ENCODE data around the gene CRYGC. TPM values are rescaled to one million over a fixed set of nuclear protein-coding genes. Genes with fewer than 3 reads are reported as not detected.

Gene CRYGC
- total RNA-seq, result not detected

DNA sequence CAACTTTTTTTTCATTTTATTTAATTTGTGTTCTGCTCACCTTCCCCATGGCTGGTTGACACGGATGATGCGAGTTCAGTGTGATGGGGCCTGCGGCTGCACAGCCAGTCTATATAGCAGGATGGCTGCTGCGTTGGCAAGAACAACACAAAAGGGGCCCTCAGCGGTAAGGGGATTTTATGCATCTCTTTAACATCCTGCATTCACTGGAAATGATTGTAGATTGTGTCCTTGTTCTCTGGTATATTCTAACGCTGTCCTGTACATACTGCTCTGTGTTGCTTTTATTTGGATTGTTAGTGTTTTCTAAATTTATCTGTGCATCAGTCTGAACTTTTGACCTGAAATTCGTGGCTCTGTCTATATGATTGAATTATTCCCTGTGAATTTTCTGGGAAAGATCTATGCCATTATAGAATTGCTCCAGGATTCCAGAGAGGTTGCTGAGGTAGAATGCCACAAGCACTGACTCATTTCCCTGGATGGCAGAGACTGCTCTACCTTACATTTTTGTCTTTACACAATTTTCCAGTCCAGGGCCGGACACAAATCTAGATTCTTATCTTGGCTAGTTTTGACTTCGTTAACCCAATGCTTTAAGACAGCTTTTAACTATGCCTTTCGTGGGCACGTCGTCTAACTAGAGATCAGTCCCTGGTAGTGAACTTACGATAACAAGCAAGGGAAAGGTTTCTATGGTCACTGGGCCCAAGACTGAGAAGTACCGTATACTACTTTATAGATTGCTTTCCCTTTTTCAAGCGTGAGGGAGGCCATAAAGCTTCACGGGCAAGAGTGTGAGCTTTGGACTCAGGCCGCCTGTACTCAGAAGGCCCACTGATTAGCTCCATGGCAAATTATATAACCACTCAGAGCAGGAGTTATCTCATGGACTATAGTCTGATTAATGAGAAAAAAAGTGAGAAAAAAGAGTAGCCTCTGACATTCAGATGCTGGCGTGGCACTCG lies at the start of gene CRYGC:
Gene CRYGC, minus strand, starts transcription at position 85 of the 968 bp plus-strand sequence. Its CDS starts 36 bp downstream, at position 49.
- Histone ChIP-seq H3K9me3 (ENCODE audit: control insufficient read depth in 3 of 3, low read length in 3 of 3) (no peaks in the 10 kb centered on the region), H3K9ac (ENCODE audit: low read depth in 1 of 3, low read length in 3 of 3) (no peak within 1 kb of the TSS), H3K36me3 (ENCODE audit: control insufficient read depth in 3 of 3, insufficient read depth in 3 of 3, low read length in 3 of 3) (no peaks in the 10 kb centered on the region), H3K4me1 (ENCODE audit: control insufficient read depth in 3 of 3, insufficient read depth in 3 of 3, low read length in 3 of 3) (no peaks in the 10 kb centered on the region), H3K4me3 (ENCODE audit: low read length in 3 of 3) (no peak within 1 kb of the TSS), H3K27me3 (ENCODE audit: control insufficient read depth in 3 of 3, insufficient read depth in 3 of 3, low read length in 3 of 3) (peaks cover 0 to 2% (median under 1%) of the 10 kb centered on the region in 3 donors), H3K27ac (ENCODE audit: low read depth, low read length) (no peak within 1 kb of the TSS)

- Histone ChIP-seq H3K9me3 (ENCODE audit: control insufficient read depth in 3 of 3, low read length in 3 of 3) (no peaks in the 10 kb centered on the region), H3K4me1 (ENCODE audit: control insufficient read depth in 3 of 3, insufficient read depth in 3 of 3, low read length in 3 of 3) (no peaks in the 10 kb centered on the region), H3K27ac (ENCODE audit: low read depth, low read length) (no peak overlapping the region), H3K4me3 (ENCODE audit: low read length in 3 of 3) (no peak overlapping the region), H3K27me3 (ENCODE audit: control insufficient read depth in 3 of 3, insufficient read depth in 3 of 3, low read length in 3 of 3) (peaks cover 0 to 4% (median 0%) of the 10 kb centered on the region in 3 donors), H3K36me3 (ENCODE audit: control insufficient read depth in 3 of 3, insufficient read depth in 3 of 3, low read length in 3 of 3) (no peaks in the 10 kb centered on the region), H3K9ac (ENCODE audit: low read depth in 1 of 3, low read length in 3 of 3) (no peak overlapping the region)
Observed at GRCh38 chr2:208179028-208179609, 49.5 kb upstream of the CRYGC start.

DNA sequence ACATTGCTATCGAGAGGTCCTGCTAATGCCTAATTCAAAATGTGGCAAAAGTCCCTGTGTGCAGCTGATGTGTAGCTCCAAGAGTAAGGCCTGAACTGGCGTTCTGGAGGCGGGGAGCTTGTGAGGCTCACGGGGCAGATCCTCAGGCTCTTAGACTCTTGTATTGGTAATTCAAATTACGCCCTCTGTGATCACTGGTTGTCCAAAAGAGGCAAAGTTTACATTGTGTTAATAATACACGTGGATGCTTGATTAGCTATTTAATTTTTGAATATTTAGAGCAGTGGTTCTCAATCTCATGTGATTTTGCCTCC lies 46.2 kb upstream of the CRYGC start:
- H3K9ac ChIP-seq (ENCODE audit: low read depth in 1 of 3, low read length in 3 of 3), result peak overlapping the region in 1 of 3 donors; percentile 12
- H3K27ac ChIP-seq (ENCODE audit: low read depth, low read length), result no peak overlapping the region
- no peaks in the 10 kb centered on the region for H3K36me3 ChIP-seq (ENCODE audit: control insufficient read depth in 3 of 3, insufficient read depth in 3 of 3, low read length in 3 of 3)
- H3K27me3 ChIP-seq (ENCODE audit: control insufficient read depth in 3 of 3, insufficient read depth in 3 of 3, low read length in 3 of 3), result no peaks in the 10 kb centered on the region
- H3K4me3 ChIP-seq (ENCODE audit: low read length in 3 of 3), result no peak overlapping the region
- no peaks in the 10 kb centered on the region for H3K4me1 ChIP-seq (ENCODE audit: control insufficient read depth in 3 of 3, insufficient read depth in 3 of 3, low read length in 3 of 3)
- no peaks in the 10 kb centered on the region for H3K9me3 ChIP-seq (ENCODE audit: control insufficient read depth in 3 of 3, low read length in 3 of 3)

DNA sequence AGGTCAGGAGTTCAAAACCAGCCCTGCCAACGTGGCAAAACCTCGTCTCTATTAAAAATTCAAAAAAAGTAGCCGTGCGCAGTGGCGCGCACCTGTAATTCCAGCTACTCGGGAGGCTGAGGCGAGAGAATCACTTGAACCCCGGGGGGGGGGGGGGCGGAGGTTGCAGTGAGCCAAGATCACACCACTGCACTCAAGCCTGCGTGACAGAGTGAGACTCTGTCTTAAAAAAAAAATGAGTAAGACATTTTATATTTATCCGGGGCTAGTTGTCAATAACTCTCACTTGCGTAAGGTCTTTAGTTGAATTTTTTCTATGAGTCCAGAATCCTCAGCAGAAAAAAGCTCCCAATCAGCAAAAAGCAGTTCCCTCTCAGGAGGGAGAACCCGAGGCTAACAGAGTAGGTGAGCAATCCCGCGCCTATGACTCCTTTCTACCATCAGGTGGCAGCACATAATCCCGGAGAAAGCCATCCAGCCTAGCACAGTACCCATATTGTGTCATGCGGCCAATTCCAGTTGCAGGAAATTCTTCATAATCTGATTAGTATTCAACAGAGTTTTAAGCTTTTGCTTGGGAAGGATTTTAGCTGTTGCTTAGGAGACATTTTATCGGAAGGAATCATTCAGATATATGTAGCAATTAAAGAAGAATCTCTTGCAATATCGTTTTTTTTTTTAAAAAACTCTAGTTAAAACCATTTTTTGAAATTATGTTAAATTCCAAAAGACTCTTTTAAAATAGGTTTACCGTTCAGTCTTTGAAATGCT lies 45.6 kb upstream of the CRYGC start:
- H3K4me1 ChIP-seq (ENCODE audit: control insufficient read depth in 3 of 3, insufficient read depth in 3 of 3, low read length in 3 of 3), result no peaks in the 10 kb centered on the region
- no peak overlapping the region for H3K4me3 ChIP-seq (ENCODE audit: low read length in 3 of 3)
- no peaks in the 10 kb centered on the region for H3K27me3 ChIP-seq (ENCODE audit: control insufficient read depth in 3 of 3, insufficient read depth in 3 of 3, low read length in 3 of 3)
- no peak overlapping the region for H3K27ac ChIP-seq (ENCODE audit: low read depth, low read length)
- no peaks in the 10 kb centered on the region for H3K9me3 ChIP-seq (ENCODE audit: control insufficient read depth in 3 of 3, low read length in 3 of 3)
- no peak overlapping the region for H3K9ac ChIP-seq (ENCODE audit: low read depth in 1 of 3, low read length in 3 of 3)
- no peaks in the 10 kb centered on the region for H3K36me3 ChIP-seq (ENCODE audit: control insufficient read depth in 3 of 3, insufficient read depth in 3 of 3, low read length in 3 of 3)

- Histone ChIP-seq H3K4me1 (ENCODE audit: control insufficient read depth in 3 of 3, insufficient read depth in 3 of 3, low read length in 3 of 3) (no peaks in the 10 kb centered on the region), H3K27me3 (ENCODE audit: control insufficient read depth in 3 of 3, insufficient read depth in 3 of 3, low read length in 3 of 3) (no peaks in the 10 kb centered on the region), H3K27ac (ENCODE audit: low read depth, low read length) (no peak overlapping the region), H3K9me3 (ENCODE audit: control insufficient read depth in 3 of 3, low read length in 3 of 3) (no peaks in the 10 kb centered on the region), H3K36me3 (ENCODE audit: control insufficient read depth in 3 of 3, insufficient read depth in 3 of 3, low read length in 3 of 3) (no peaks in the 10 kb centered on the region), H3K9ac (ENCODE audit: low read depth in 1 of 3, low read length in 3 of 3) (no peak overlapping the region), H3K4me3 (ENCODE audit: low read length in 3 of 3) (no peak overlapping the region)
Observed at GRCh38 chr2:208174144-208174543, 44.5 kb upstream of the CRYGC start.

DNA sequence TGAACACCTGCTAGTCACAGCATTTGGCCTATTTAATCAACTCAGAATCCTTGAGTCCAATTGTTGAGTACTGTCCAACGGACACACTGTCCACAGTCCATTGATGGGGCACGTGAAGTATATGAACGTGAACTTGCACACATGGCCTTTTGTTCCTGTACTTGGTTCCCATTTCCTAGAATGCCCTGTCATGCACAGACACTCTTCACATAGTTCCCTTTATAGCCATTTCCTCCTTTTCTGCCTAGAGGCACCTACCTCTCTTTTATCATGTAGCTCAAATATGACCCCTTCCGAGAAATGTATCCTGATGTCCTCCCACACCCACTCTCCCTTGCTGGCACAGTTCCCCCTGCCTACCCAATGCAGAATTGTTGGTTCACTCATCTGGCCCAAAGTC lies 42.5 kb upstream of the CRYGC start:
- Histone ChIP-seq H3K27me3 (ENCODE audit: control insufficient read depth in 3 of 3, insufficient read depth in 3 of 3, low read length in 3 of 3) (no peaks in the 10 kb centered on the region), H3K4me1 (ENCODE audit: control insufficient read depth in 3 of 3, insufficient read depth in 3 of 3, low read length in 3 of 3) (no peaks in the 10 kb centered on the region), H3K9me3 (ENCODE audit: control insufficient read depth in 3 of 3, low read length in 3 of 3) (no peaks in the 10 kb centered on the region), H3K4me3 (ENCODE audit: low read length in 3 of 3) (no peak overlapping the region), H3K27ac (ENCODE audit: low read depth, low read length) (no peak overlapping the region), H3K36me3 (ENCODE audit: control insufficient read depth in 3 of 3, insufficient read depth in 3 of 3, low read length in 3 of 3) (no peaks in the 10 kb centered on the region), H3K9ac (ENCODE audit: low read depth in 1 of 3, low read length in 3 of 3) (no peak overlapping the region)

- Histone ChIP-seq H3K27me3 (ENCODE audit: control insufficient read depth in 3 of 3, insufficient read depth in 3 of 3, low read length in 3 of 3) (peaks cover 0 to 9% (median 5%) of the 10 kb centered on the region in 3 donors), H3K4me1 (ENCODE audit: control insufficient read depth in 3 of 3, insufficient read depth in 3 of 3, low read length in 3 of 3) (no peaks in the 10 kb centered on the region), H3K36me3 (ENCODE audit: control insufficient read depth in 3 of 3, insufficient read depth in 3 of 3, low read length in 3 of 3) (no peaks in the 10 kb centered on the region), H3K4me3 (ENCODE audit: low read length in 3 of 3) (no peak overlapping the region), H3K9me3 (ENCODE audit: control insufficient read depth in 3 of 3, low read length in 3 of 3) (no peaks in the 10 kb centered on the region), H3K27ac (ENCODE audit: low read depth, low read length) (no peak overlapping the region), H3K9ac (ENCODE audit: low read depth in 1 of 3, low read length in 3 of 3) (no peak overlapping the region)
Observed at GRCh38 chr2:208164951-208165755, 35.5 kb upstream of the CRYGC start.

DNA sequence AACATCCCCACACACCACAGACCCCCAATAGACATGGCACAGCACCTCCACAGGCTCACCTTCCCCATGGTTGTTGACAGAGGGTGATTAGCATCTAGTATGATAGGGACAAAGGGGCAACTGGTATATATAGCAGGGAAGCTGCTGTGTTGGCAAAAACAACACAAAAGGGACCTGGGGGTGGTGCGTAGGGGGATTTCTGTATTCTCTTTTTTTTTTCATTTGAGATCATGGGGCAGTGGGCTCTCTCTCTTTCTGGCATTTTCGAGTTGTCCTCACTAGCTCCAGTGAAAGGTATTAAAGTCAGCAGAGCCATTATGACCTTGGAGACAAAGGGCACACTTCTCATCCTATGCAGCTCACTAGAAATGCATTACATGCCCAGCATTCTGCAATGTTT lies 33.9 kb upstream of the CRYGC start, which contains the start of gene CRYGA:
Gene CRYGA, minus strand, starts transcription at position 101 of the 400 bp plus-strand sequence. Its CDS starts 33 bp downstream, at position 68.
- H3K9ac ChIP-seq (ENCODE audit: low read depth in 1 of 3, low read length in 3 of 3), result no peak within 1 kb of the TSS
- H3K4me3 ChIP-seq (ENCODE audit: low read length in 3 of 3), result no peak within 1 kb of the TSS
- no peaks in the 10 kb centered on the region for H3K9me3 ChIP-seq (ENCODE audit: control insufficient read depth in 3 of 3, low read length in 3 of 3)
- H3K27me3 ChIP-seq (ENCODE audit: control insufficient read depth in 3 of 3, insufficient read depth in 3 of 3, low read length in 3 of 3), result peaks cover 0 to 9% (median 5%) of the 10 kb centered on the region in 3 donors
- H3K4me1 ChIP-seq (ENCODE audit: control insufficient read depth in 3 of 3, insufficient read depth in 3 of 3, low read length in 3 of 3), result no peaks in the 10 kb centered on the region
- no peaks in the 10 kb centered on the region for H3K36me3 ChIP-seq (ENCODE audit: control insufficient read depth in 3 of 3, insufficient read depth in 3 of 3, low read length in 3 of 3)
- no peak within 1 kb of the TSS for H3K27ac ChIP-seq (ENCODE audit: low read depth, low read length)

- Histone ChIP-seq H3K27me3 (ENCODE audit: control insufficient read depth in 3 of 3, insufficient read depth in 3 of 3, low read length in 3 of 3) (no peaks in the 10 kb centered on the region), H3K36me3 (ENCODE audit: control insufficient read depth in 3 of 3, insufficient read depth in 3 of 3, low read length in 3 of 3) (no peaks in the 10 kb centered on the region), H3K9me3 (ENCODE audit: control insufficient read depth in 3 of 3, low read length in 3 of 3) (no peaks in the 10 kb centered on the region), H3K9ac (ENCODE audit: low read depth in 1 of 3, low read length in 3 of 3) (no peak overlapping the region), H3K27ac (ENCODE audit: low read depth, low read length) (no peak overlapping the region), H3K4me1 (ENCODE audit: control insufficient read depth in 3 of 3, insufficient read depth in 3 of 3, low read length in 3 of 3) (no peaks in the 10 kb centered on the region), H3K4me3 (ENCODE audit: low read length in 3 of 3) (no peak overlapping the region)
Observed at GRCh38 chr2:208156439-208156838, 26.8 kb upstream of the CRYGC start.
